Renal cortex interstitium (tissue), 11 donors: Measurements from ENCODE around the gene TMCC1. TPM values are rescaled to one million over a fixed set of nuclear protein-coding genes. Genes with fewer than 3 reads are reported as not detected.

Source experiments
- DNase-seq, 11 donors: peaks; one replicate each; pipeline ENCODE4 v3.0.0-alpha.2; 2013; ENCODE audit warnings: low read depth in 9 of 11, low spot score in 4 of 11; ENCODE audit errors: extremely low read depth in 1 of 11
- polyA plus RNA-seq, 3 donors: library from polyadenylated mRNA; unstranded; fragments of 120-200 nt; gene quantifications; one replicate each; pipeline ENCODE4 v1.2.1, GENCODE V29; 2013; ENCODE audit not compliant: insufficient read length in 3 of 3

The TMCC1 gene
- polyA plus RNA-seq, 3 donors = 22.0 to 25.3 (median 25.3) TPM

DNA sequence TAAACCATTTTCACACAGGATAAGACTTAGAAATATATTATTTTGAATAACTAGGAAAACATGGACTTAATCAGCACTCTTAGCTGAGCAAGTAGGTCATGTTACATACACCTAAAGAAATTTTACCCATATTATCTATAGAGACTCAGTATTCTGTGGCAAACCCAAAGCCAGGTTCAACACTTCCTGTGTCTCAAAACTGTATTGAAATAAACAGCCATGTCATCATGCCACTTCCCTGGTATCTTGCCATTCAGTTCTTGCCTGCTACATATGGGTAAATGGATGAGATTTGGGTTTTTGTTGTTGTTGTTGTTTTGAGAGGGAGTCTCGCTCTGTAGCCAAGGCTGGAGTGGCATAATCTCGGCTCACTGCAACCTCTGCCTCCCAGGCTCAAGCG lies 145.5 kb downstream of the TMCC1 start:
- no peak for DNase-seq

DNA sequence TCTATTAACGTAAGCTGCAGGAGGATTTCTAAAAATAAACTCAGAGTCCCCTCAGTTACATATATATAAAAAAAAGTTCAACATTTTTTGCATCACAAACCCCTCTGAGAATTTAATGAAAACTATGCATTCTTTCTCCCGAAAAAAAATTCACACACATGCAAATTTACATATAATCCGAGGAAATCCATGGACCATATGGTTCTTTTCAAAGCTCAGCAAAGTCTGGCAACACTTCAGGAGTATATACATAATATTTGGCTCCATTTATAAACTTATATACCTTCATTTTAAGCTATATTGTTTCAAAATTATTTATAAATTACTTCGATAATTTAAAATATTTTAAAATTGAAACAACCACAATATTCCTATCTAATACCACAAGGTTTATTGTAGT lies 146.4 kb downstream of the TMCC1 start:
- no peak for DNase-seq

DNA sequence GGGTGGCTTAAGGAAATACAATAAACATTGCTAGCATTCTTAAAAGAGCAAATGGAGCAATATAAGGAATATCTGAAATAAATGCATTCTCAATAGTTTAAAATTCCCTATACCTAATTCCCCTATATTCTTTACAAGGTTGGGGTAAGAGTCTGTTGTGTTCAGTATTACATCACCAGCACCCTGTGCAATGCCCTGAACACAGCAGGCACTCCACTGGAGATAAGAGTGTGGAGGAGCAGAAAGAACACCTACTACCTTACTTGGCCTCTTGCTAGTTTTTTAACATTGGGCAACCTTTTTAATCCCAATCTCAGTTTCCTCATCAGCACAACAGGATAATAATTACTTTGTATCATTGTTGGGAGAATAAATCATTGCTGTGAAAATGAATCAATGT lies 146.9 kb downstream of the TMCC1 start:
- no peak for DNase-seq

DNA sequence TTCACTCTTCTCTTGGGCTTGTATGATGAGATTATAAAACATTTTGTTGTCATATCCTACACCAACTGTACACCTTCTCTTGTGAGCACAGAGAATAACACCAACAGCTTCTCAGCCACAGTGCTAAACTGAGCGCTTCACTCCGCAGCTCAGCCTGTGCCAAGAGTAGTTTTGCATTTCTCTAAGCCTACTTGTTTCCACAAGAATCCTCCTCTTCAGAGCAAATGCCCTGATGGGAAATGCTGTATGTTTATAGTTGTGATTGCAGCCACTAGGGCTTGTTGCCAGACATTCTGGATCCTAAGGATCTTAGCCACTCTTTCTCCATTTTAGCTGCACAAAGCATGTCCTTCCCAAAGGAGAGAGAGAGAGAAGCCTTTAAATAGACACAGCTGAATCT lies 148.3 kb downstream of the TMCC1 start:
- no peak for DNase-seq

DNA sequence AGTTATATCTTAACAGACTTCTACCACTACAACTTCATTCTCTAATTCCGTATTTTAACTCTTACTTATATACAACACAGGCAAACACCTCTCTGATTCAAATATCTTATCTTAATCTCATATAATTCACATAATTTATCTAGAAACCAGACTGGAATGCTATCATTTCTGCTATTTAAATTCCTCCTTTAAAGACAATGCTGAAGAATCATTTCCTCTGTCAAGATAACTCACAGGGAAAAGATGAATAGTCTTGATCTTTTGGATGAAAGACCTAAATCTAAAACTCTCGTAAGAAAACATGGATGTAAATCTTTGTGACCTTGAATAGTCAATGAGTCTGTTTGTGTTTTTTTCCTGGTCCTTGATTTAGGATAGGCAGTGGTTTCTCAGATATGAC lies 151.7 kb downstream of the TMCC1 start:
- DNase-seq = no peak

DNA sequence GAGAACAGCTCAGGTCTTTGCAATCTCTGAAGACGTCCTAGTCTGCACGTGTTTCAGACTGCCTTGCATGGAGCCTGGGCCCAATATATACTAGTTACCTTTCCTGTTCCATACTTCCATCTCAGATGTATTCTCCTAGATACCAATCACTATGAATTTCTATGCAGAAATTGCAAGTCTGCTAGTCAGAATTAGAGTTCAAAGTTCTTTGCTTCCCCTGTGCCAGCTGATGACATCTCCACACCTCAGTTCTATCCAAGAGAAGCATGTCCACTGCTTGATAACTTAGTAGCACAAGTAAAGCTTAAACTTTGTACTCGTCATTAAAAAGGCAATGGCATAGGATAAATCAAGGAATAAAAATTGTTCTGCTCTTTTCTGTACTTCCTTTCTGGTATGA lies 153.4 kb downstream of the TMCC1 start:
- DNase-seq = no peak

DNA sequence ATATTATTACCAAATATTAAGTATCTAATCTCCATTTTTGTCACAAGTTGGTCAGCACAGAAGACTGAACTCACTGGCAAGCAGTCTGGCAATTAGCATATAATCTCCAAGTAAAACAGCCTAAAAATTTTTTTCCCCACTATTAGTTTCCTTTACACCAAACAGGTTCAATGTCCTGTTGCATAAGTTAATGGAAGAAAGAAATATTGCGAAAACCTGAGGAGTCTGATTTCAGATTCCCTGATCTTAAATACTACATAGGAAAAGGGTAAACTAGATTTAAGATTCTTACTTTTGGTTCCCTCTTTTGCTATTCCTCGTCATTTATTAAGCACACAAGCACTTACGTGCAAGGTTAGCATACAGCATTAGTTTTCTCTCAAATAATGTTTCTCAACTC lies 153.9 kb downstream of the TMCC1 start:
- DNase-seq = no peak

DNA sequence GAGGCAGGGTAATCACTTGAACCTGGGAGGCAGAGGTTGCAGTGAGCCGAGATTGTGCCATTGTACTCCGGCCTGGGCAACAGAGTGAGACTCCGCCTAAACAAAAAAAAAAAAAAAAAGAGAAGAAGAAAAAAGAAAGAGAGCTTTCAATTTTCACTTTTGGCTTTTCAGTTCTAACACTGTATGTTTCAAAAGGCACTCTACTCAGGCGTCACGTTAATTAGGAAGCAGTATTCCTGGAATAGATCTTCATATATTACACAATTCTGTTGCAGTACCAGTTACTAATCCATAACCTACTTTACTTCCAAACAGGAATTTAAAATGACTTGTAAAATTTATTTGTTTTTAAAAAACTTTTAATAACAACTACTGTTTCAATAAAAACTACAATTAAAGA lies 155.3 kb downstream of the TMCC1 start:
- DNase-seq = no peak

DNA sequence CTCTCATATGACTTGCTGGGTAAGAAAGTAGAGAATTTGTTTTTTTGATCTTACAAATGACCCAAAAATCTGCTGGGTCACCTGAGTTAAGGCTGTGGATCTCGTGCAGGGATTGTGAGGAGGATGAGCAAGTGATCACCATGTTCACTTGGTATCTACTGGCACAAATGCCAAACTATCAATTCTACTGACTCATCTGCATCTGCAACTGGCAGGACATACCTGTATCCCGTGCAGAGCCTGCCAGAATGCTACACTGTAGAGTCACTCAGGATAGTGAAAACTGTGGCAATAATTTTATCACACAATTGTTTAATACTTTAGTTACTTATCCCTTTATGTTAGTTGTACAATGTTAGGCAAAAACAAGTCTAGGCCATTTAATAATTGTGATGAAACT lies 157.4 kb downstream of the TMCC1 start:
- DNase-seq = no peak

DNA sequence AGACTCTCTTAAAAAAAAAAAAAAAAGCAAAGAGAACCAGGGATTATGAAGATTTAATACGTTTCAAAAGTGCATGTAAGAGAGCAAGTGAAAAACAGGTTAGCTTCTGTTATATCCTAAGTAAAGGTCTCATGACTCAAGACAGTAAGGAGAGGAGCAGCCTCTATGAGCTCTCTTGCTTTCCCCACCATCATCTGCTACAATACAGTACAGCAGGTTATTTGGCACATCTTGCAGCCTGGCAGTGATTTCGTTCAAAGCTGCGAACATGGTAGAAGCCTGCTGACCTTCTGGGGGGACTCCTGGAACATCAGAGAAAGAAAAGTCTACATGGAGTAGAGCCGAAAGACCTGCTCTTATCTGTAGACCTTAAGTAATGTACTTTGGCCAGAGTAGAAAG lies 157.9 kb downstream of the TMCC1 start:
- no peak for DNase-seq

DNA sequence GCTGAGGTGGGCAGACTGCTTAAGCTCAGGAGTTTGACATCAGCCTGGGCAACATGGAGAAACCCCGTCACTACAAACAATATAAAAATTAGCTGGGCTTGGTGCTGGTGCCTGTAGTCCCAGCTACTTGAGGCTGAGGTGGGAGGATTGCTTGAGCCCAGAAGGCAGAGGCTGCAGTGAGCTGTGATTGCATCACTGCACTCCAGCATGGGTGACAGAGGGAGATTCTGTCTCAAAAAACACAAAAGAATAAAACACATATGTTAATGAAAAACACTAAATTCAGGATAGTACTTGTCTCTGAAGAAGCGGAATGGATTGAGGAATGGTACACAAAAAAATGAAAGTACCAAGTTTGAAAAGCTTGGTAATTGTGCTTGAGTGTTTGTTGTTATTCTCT lies 159.1 kb downstream of the TMCC1 start:
- no peak for DNase-seq

DNA sequence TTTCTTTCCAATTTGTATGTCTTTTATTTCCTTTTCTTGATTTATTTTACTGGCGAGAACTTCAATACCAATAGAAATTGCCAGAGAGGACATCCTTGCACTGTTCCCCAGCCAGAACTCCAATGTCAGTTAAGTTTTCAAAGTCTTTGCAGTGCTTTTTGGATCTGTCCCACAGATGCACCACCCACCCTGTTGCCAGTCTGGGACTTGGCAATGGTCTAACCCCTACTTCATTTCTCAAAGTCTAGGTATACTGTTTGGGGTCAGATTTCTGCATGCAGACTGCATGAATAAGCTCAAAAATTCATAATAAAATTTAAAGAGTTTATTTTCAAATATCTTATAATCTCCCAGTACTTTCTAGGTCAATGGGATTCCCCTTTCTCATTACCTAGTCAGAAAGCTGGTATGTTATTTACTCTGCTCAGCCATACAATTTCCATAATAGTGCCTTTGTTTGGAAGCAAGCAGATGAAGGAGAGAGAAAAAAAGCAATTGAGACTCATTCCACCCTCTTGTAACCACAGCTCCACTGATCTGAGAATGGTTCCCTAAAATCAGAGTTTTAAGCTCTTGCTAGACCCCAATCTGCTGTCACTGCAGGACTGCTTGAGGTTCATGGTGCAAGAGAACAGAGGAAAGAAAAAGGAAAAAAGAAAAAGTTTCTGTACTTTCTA lies 161.2 kb downstream of the TMCC1 start:
- no peak for DNase-seq

DNA sequence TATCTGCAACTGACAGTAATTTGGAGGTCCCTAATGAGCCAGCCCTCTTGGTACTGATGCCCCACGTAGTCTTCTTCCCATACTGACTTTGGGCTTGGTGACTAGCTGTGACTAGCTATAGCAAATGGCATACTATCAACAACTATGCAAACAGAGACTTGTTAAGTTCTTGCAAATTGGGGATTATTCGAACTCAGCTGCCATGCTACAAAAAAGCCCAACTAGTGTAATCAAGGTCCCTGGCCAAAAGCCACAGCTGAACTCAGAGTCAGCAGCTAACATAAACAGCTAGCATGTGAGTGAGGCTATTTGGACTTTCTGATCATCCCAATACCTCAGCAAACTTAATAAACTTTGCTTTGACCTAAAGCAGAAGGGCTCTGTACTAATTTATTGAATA lies 165.8 kb downstream of the TMCC1 start:
- no peak for DNase-seq

DNA sequence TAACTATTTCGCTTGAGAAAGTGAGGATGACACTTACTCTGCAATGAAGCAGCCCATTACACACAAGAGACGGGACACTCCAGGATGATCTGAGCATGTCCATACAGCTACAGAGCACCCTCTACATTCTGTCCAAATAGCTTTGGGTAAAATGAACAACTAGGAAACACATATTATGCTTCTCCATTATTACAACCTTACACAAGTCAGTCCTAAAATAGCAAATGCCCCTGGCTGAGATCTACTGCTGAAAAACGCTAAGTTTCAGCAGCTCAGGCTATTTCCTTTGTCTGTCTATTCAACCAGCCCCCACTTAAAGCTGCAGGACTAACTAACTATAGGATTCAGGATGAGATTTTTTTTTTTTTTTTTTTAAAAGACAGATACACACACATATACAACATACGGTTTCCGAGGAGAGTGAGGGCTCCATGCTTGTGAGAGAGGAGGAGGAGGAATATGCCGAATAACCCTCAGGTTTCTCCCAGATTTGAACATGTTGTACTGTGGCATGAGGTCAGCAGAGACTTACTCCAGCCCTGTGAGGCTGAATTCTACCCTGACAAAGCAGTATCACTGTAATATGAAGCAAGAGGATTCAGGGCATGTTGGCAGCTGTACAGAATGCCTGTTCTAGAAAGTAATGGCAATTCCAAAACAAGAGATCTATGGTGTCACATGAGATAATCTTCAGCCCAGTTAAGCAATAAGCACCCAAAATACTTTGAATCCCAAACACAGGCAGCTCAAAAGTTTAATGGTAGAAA lies 169.8 kb downstream of the TMCC1 start:
- no peak for DNase-seq

DNA sequence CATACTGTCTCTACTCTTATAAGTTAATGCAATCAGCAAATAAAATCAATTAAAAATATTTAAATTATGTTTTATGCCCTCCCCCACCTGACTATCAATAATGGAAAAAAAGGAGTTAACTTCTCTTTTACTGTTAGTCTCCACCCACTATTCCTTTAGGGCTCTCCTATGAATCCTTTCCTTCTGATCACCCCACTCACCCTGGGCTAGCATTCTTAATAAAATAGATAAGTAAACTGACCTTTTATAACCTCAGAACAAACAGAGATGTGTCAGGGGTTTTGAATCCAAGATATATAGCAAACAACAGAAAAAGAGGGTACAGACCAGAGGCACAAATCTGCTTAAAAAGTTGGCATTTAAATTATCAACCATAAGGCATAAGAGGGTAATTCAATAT lies 171.0 kb downstream of the TMCC1 start:
- DNase-seq = no peak

DNA sequence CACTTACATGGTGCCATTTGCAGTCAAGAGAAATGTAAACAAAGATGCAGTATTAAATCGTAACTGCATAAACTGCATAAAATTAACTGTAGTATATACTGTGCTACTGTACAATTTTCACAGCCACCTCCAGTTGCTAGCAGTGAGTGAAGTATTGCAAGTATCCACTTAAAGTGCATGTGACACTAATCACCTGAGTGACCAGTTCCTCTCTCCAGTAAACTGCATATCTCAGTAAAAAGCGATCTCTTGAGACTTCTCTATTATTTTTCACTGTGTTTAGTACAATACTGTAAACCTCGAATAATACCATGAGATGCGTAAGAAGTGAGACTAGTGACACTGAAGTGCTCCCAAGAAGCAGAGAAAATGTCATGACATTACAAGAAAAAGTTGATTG lies 175.3 kb downstream of the TMCC1 start:
- DNase-seq = no peak

DNA sequence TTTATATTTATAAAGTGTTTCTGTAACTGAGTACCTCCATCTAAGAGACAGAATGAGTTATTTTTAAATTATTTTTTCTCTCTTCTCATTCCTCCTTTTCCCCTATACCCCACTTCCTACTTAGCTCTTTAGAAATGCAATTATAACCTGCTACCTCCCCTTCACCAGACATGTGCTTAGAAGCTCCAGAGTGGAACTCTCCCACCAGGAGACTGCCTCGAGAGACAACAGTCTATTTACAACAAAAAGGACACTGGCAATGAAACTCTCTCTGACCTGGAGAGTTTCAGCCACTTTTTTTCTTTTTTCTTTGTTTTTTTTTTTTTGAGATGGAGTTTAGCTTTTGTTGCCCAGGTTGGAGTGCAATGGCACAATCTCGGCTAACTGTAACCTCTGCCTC lies 177.7 kb downstream of the TMCC1 start:
- no peak for DNase-seq

DNA sequence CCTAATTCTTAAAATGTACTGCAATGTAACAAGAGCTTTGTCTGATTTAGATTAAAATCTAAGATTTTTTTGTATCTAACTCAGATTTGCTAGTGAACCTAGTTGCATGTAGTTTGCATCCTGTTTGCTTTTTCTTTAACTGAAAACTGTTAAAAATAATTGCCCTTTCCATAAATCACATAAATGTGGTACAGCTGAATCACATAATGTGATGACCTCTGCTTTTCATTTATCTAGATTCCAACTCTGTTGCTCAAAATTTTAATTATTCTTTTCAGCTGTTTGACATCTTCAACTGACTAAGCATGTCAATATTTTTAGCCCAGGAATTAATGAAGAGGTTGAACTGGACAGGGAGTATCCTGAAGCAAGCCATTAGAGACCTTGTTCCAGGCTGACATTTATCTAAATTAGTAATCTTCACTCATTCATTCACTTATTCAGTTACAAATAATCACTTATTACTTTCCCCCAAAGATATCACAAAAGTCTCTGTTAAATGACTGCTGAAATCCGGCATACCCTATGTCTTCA lies 185.1 kb downstream of the TMCC1 start:
- no peak for DNase-seq

DNA sequence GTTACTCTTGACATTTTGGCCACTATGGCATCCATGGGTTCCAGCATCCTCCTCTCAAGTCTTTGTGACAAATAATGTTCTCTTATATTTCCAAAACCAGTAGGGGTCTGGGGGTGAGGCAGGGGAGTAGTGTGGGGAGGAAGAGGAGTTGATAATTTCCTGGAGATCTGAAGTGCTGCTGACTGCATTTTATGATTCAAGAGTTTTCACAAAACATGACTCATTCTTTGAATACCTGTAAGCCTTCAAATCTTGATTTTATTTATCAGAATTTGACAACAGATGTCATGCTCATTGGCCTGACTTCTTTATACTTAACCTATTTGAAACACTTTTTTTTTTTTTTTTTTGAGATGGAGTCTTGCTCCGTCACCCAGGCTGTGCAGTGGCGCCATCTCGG lies 188.2 kb downstream of the TMCC1 start:
- DNase-seq = no peak

DNA sequence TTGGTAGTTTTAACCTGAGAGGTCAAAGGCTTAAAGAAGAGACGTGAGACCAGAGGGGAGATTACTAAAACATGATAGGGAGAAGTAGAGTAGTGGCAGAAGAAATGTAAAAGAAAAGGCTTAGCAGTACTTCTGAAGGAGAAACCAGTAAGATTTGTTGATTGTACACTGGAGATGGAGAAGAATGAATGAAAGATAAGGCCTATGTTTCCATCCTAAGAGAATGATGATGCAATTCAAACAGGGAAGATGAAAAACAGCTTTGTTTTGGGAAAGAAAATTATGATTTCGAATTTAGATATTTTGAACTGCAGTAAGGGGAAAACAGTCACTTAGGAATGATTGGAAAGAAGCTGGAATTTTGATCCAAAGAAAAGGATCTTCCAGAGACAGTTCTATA lies 189.6 kb downstream of the TMCC1 start:
- no peak for DNase-seq
